Fibroblast of lung (primary cell): ENCODE results near the gene CLASP1.

Experiments used
- EZH2 ChIP-seq: IDR thresholded peaks from 2 replicates; pipeline ENCODE4 v1.5.1; 2012; ENCODE audit warnings: low read length, control low read depth, mild to moderate bottlenecking; ENCODE audit errors: missing control alignments
- TF ChIP-seq, protein P1 (sequence below), 2 donors: IDR thresholded peaks in 1 of 2; conservative IDR thresholded peaks in 1 of 2; 1 replicate in 1 of 2; 2 replicates in 1 of 2; pipeline ENCODE4 v1.5.1; 2011 to 2012; ENCODE audit warnings: low read length in 2 of 2, control low read depth in 1 of 2, inconsistent platforms in 1 of 2, low read depth in 1 of 2, mild to moderate bottlenecking in 1 of 2

DNA sequence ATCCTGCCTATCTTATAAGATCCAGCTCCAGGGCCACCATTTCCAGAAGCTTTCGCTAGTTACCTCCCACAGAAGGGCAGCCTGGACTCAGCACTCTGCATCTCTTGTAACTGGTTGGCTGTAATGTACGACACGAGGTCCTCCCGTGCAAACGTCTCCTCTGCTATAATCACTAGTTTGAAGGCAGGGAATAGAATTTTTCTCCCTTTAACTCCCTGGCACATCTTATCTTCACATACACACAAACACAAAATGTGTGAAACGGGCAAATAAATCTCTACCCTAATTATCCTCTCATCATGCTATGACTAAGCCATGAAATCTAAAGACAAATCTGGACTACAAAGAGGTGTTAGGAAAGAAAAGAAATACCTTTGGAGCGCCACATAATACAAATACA, 81.8 kb downstream of the CLASP1 start:
- TF ChIP-seq, protein P1, sequence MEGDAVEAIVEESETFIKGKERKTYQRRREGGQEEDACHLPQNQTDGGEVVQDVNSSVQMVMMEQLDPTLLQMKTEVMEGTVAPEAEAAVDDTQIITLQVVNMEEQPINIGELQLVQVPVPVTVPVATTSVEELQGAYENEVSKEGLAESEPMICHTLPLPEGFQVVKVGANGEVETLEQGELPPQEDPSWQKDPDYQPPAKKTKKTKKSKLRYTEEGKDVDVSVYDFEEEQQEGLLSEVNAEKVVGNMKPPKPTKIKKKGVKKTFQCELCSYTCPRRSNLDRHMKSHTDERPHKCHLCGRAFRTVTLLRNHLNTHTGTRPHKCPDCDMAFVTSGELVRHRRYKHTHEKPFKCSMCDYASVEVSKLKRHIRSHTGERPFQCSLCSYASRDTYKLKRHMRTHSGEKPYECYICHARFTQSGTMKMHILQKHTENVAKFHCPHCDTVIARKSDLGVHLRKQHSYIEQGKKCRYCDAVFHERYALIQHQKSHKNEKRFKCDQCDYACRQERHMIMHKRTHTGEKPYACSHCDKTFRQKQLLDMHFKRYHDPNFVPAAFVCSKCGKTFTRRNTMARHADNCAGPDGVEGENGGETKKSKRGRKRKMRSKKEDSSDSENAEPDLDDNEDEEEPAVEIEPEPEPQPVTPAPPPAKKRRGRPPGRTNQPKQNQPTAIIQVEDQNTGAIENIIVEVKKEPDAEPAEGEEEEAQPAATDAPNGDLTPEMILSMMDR (conservative IDR thresholded peaks at IDR 0.05 in 1 of 2, IDR thresholded peaks at IDR 0.05 in 1 of 2; ENCODE audit: low read depth in 1 of 2, low read length in 2 of 2): no peak
- TF ChIP-seq EZH2: no peak
